Peyer's patch (tissue), 4 donors: ENCODE data around the gene TGFA. TPM values are rescaled to one million over a fixed set of nuclear protein-coding genes. Genes with fewer than 3 reads are reported as not detected.

Experiments used
- DNase-seq, 3 donors: peaks; one replicate each; pipeline ENCODE4 v3.0.0-alpha.2; 2017 to 2019
- H3K27ac ChIP-seq, 4 donors: fragments of 200-600 bp; sonication (generic); one replicate each; pipeline ENCODE4 v1.5.1; 2016 to 2019
- H3K27me3 ChIP-seq, 2 donors: fragments of 200-600 bp; sonication (generic); one replicate each; pipeline ENCODE4 v1.5.1; 2019
- H3K36me3 ChIP-seq, 3 donors: fragments of 200-600 bp; sonication (generic); one replicate each; pipeline ENCODE4 v1.5.1; 2016 to 2019
- H3K4me1 ChIP-seq, 4 donors: fragments of 200-600 bp; sonication (generic); one replicate each; pipeline ENCODE4 v1.5.1; 2016 to 2019
- H3K4me3 ChIP-seq, 4 donors: fragments of 200-600 bp; sonication (generic); 1 replicate in 3 of 4; 2 replicates in 1 of 4; pipeline ENCODE4 v1.5.1; 2016 to 2019; ENCODE audit warnings: mild to moderate bottlenecking in 1 of 4
- H3K9me3 ChIP-seq, 4 donors: fragments of 200-600 bp; sonication (generic); one replicate each; pipeline ENCODE4 v1.5.1; 2016 to 2019; ENCODE audit warnings: mild to moderate bottlenecking in 1 of 4
- POLR2A ChIP-seq, 2 donors: fragments of 450-650 bp; IDR thresholded peaks; one replicate each; pipeline ENCODE4 v1.5.1; 2017; ENCODE audit warnings: antibody characterized with exemption in 2 of 2, mild to moderate bottlenecking in 2 of 2, moderate library complexity in 2 of 2
- total RNA-seq, 4 donors: library from RNA; depleted of rRNA; stranded (reverse); fragments of >200 nt; gene quantifications; one replicate each; pipeline ENCODE4 v1.1.0, GENCODE V29; 2016
- TF ChIP-seq, protein P1 (sequence below), 6 experiments: fragments of 450-650 bp in 4 of 6; fragments of 200-600 bp in 2 of 6; sonication (generic) in 1 of 6; IDR thresholded peaks; one replicate each; pipeline ENCODE4 v1.5.1; 2017 to 2019; ENCODE audit warnings: antibody characterized with exemption in 6 of 6, mild to moderate bottlenecking in 3 of 6, moderate library complexity in 1 of 6

Gene TGFA
- total RNA-seq, 4 donors from 2014 or later = 2.5 to 51.6 (median 37.9) TPM

DNA sequence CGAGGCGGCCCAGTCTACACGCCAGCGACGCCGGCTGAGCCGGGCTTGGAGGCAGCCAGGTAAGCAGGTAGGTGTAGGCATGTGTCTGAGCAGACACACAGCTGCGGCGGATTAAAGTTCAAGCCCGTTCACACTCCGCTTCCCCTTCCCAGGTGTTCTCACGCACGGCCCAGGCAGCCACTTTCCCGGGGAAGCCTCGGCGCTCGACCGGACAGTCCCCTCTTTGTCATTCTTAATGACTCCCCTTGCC lies 367 bp downstream of the TGFA start:
- TF ChIP-seq POLR2A (IDR thresholded peaks at IDR 0.05) = no peak
- TF ChIP-seq, protein P1, sequence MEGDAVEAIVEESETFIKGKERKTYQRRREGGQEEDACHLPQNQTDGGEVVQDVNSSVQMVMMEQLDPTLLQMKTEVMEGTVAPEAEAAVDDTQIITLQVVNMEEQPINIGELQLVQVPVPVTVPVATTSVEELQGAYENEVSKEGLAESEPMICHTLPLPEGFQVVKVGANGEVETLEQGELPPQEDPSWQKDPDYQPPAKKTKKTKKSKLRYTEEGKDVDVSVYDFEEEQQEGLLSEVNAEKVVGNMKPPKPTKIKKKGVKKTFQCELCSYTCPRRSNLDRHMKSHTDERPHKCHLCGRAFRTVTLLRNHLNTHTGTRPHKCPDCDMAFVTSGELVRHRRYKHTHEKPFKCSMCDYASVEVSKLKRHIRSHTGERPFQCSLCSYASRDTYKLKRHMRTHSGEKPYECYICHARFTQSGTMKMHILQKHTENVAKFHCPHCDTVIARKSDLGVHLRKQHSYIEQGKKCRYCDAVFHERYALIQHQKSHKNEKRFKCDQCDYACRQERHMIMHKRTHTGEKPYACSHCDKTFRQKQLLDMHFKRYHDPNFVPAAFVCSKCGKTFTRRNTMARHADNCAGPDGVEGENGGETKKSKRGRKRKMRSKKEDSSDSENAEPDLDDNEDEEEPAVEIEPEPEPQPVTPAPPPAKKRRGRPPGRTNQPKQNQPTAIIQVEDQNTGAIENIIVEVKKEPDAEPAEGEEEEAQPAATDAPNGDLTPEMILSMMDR (IDR thresholded peaks at IDR 0.05) = no peak
- Histone ChIP-seq H3K4me1 (peaks cover 0 to 23% (median 4%) of the 10 kb centered on the region in 4 donors), H3K27me3 (no peaks in the 10 kb centered on the region), H3K36me3 (no peaks in the 10 kb centered on the region), H3K27ac (peak overlapping the region; percentile 49 to 95 (median 90)), H3K4me3 (peak overlapping the region; percentile 50 to 80 (median 66)), H3K9me3 (no peaks in the 10 kb centered on the region)
- DNase-seq = peak in 2 of 3 donors; percentile 73 to 83

DNA sequence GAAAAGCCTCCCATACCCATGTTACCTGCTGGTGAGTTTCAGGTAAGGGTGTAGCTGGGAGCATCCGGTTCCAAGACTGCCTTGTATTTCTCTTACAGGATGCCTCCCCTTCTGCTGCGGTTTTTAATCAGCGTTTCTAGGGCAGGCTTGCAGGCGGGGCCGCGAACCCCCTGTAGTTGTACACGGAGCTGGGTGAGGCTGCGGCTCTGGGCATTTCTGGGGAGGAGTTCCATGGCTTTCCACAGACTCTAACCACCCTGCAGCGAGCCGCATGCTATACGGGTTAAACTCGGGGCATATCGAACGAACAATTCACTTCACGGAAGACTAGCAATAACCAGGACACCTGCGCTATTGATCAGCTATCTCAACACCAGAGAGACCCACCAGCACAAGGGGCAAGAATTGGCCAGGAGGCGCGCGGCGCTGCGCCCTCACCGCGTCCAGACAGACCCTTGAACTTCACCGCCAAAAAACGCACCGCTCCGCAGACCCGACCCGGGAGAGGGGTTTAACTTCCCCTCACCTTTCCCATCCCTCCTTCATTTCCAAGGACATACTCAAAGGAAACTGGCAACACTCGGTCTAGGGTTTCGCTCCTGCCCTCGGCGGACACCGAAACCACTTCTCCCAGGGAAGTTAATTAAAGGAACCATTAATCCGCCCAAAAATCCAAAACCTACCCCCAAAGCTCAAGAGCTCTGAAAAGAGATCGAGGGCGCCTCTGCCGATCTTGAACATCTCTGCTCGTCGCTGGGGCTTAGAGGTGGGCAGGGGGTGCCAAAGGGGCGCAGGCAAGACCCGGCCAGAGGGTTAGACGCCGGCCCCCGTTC lies 909 bp downstream of the TGFA start:
- Histone ChIP-seq H3K36me3 (no peaks in the 10 kb centered on the region), H3K4me3 (peak overlapping the region; percentile 50 to 80 (median 66)), H3K9me3 (no peaks in the 10 kb centered on the region), H3K27ac (peak overlapping the region; percentile 49 to 95 (median 90)), H3K27me3 (no peaks in the 10 kb centered on the region), H3K4me1 (peaks cover 0 to 22% (median 4%) of the 10 kb centered on the region in 4 donors)
- peak in 1 of 3 donors; percentile 61 for DNase-seq
- no peak for TF ChIP-seq POLR2A (IDR thresholded peaks at IDR 0.05)
- TF ChIP-seq, protein P1 (IDR thresholded peaks at IDR 0.05) = no peak

DNA sequence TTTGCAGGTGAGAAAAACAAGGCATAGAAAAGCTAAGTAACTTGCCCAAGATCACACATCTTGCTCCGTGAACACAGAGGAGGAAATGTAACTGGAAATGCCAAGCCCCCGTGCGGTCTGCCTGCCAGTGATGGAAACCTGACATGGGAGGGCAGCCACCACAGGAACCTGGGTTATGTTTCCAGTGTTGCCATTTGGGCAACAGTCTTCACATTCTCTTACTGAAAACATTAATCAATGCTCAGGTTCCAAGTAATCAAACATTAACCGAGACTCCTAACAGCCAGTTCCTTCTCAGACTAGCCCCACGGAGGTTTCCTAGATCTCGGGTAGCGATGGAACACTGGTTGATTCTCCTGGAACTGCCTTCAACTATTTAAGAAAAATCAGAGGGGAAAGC lies 2.5 kb downstream of the TGFA start:
- Histone ChIP-seq H3K9me3 (no peaks in the 10 kb centered on the region), H3K4me3 (peak overlapping the region in 1 of 4 donors; percentile 17), H3K4me1 (peaks cover 0 to 9% (median 4%) of the 10 kb centered on the region in 4 donors), H3K36me3 (no peaks in the 10 kb centered on the region), H3K27me3 (no peaks in the 10 kb centered on the region), H3K27ac (no peak overlapping the region)
- DNase-seq = no peak
- TF ChIP-seq, protein P1 (IDR thresholded peaks at IDR 0.05) = no peak
- no peak for TF ChIP-seq POLR2A (IDR thresholded peaks at IDR 0.05)

DNA sequence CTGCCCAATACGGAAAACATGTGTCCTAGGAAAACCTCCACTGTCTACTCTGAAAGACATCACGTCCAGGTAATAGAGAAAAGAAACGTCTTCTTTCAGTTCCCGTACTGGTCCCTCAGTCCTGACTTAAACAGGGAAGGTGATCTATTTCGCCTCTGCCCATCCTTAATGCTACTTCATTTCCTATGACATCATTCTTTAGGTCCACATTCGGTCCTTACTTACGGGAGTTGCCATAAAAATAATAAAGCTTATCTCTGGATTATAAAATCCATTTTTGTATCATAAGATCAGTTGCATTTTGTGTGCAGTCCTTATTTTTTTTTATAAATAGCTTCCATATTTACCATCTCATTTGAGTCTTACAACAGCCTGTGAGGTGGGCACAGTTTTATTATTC lies 3.7 kb downstream of the TGFA start:
- Histone ChIP-seq H3K27ac (no peak overlapping the region), H3K27me3 (no peaks in the 10 kb centered on the region), H3K4me1 (peaks cover 0 to 9% (median 4%) of the 10 kb centered on the region in 4 donors), H3K4me3 (no peak overlapping the region), H3K36me3 (no peaks in the 10 kb centered on the region), H3K9me3 (no peaks in the 10 kb centered on the region)
- no peak for DNase-seq
- TF ChIP-seq, protein P1 (IDR thresholded peaks at IDR 0.05) = no peak
- TF ChIP-seq POLR2A (IDR thresholded peaks at IDR 0.05) = no peak

DNA sequence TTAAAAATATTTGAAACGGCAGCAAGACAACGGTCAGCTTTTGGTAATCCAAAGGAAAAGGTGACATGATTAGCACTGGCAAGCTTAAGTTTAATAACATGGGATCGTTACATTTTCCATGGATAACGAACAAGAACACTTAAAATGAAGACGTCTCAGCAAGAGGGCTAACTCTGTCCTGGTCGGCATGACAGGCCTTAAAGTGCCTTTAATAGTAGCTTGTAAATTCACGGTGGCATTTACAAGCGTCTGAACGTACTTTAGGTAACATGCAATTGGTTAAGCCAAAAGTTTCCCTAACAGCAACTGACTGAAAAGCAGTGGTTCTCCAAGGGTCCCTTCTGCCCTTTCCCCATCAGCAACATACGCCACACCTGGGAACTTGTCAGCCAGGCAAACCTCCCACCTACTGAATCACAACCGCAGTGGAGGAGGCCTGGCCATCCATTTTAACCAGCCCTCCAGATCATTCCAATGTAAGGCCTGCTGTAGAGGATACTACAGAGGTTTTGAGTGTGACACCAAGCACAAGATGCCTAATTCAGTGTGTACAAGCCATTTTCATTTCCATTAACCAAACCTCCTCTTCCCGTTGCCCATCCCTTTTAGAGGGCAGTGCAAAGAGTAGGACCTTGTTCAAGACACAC lies 4.4 kb downstream of the TGFA start:
- Histone ChIP-seq H3K27me3 (no peaks in the 10 kb centered on the region), H3K4me3 (no peak overlapping the region), H3K9me3 (no peaks in the 10 kb centered on the region)

More for the DNA sequence above, 4.4 kb downstream of the TGFA start:
- no peak for DNase-seq
- Histone ChIP-seq H3K27ac (no peak overlapping the region), H3K36me3 (no peaks in the 10 kb centered on the region), H3K4me1 (peaks cover 0 to 5% (median under 1%) of the 10 kb centered on the region in 4 donors)
- no peak for TF ChIP-seq POLR2A (IDR thresholded peaks at IDR 0.05)
- TF ChIP-seq, protein P1 (IDR thresholded peaks at IDR 0.05) = no peak
